GM12872 (cell line): ENCODE results near the gene HKDC1.

Experiments used
- CTCF ChIP-seq: IDR thresholded peaks from 3 replicates; pipeline ENCODE4 v1.5.1; 2011; ENCODE audit warnings: low read depth, mild to moderate bottlenecking, low read length, moderate library complexity; ENCODE audit not compliant: insufficient read depth

The HKDC1 gene

GRCh38 chr10:69220041-69220451, at the start of gene HKDC1:
Gene HKDC1 (plus strand): TSS chr10:69220332. CDS start chr10:69220436, 104 bp downstream.
- no peak for TF ChIP-seq CTCF

GRCh38 chr10:69172241-69172982, 47.7 kb upstream of the HKDC1 start:
- no peak for TF ChIP-seq CTCF

GRCh38 chr10:69176823-69177222, 43.3 kb upstream of the HKDC1 start:
- no peak for TF ChIP-seq CTCF

GRCh38 chr10:69179089-69179742, 40.9 kb upstream of the HKDC1 start:
- no peak for TF ChIP-seq CTCF

- TF ChIP-seq CTCF = no peak
Measured at GRCh38 chr10:69179743-69180524, 40.2 kb upstream of the HKDC1 start, which contains the start of gene SUPV3L1. Gene SUPV3L1 (plus strand): TSS chr10:69180234. CDS start chr10:69180292, 58 bp downstream.

GRCh38 chr10:69180525-69181204, 39.5 kb upstream of the HKDC1 start:
- no peak for TF ChIP-seq CTCF

- no peak for TF ChIP-seq CTCF
Measured at GRCh38 chr10:69181433-69181832, 38.7 kb upstream of the HKDC1 start.
